ENCODE data around the gene AIF1.

DNA sequence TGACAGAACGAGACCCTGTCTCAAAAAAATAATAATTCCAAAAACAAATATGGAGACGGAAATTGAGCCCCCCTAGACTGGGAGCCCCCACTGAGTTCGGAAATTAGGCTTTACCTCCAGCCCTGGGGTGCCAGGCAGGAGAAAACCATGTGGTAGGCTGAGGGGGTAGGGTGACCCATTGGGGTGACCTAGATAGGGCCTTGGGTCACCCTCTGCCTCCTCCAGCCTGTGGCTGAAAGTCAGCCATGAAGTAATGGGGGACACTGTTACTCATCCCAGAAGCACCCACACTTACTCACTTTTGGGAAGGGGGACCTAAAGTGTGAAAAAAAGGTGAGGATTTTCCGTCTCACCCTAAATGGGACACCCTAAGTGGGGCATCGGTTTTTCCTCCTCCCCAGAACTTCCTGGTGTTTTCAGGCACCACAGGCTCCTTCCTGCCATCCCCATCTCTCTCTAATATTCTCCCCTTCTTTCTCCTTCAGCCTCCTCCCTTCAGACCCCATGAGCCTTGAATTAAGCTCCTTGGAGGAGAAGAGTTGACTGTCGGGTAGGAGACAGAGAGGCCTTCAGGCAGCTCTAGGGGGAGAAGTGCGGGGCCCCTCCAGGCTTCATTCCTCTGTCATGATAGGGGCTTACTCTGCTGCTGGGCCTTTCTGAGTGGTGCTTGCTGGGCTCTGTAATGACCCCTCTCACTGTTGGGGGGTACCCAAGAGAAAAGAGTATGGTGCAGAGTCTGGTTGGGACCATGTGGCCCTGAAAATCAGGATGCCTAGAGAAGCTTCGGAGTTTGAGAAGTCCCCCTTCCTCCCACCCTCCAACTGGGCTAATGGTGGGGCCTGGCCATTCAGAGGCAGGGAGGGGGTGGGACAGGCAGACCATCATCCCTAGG lies 35.2 kb upstream of the AIF1 start:
- TF ChIP-seq CTCF (IDR thresholded peaks at IDR 0.05) (no peak), EP300 (IDR thresholded peaks at IDR 0.05) (no peak)
